HG03571 (cell line): ENCODE data around the gene ZNF777.
"Not testable (repeated sequence)": the region's sequence is repeated elsewhere in the genome, so short reads cannot be mapped to it uniquely, and the experiment has no call there.

Experiments
- ATAC-seq: cut with Tn5 transposase; IDR thresholded peaks from one replicate; pipeline ENCODE4 v1.9.1; 2021; ENCODE audit not compliant: unreplicated experiment

Gene ZNF777

GRCh38 chr7:149460493-149461277, at the start of gene ZNF777:
ZNF777 (minus strand) TSS chr7:149461062; CDS start chr7:149456022, 5,040 bp downstream.
- ATAC-seq = peak; percentile 96

DNA sequence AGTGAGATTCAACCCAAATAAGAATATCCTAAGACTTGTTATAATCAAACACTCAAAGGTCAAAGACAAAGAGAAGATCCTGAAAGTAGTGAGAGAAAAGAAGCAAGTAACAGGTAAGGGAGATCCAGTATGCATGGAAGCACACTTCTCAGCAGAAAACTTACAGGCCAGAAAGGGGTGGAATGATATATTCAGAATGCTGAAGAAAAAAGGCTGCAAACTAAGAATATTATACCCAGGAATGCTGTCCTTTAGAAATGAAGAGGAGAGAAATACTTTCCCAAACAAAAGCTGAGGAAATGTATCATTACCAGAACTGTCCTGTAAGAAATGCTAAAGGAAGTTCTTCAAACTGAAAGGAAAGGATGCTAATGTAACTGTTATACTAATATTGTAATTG, 49.4 kb upstream of the ZNF777 start:
- no peak for ATAC-seq

DNA sequence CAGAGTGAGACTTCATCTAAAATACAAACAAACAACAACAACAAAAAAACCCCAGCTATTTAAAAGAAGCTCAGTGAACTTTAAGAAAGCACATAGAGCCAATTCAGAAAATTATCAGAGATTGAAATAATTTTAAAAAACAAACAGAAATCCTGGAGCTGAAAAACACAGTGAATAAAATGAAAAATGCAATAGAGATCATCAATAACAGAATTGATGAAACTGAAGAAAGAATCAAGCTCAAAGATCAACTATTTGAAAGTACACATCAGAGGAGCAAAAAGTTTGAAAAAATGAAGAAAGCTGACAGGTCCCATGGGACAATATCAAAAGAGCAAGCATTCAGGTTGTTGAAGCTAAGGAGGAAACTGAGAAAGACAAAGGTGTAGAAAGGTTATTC, 48.9 kb upstream of the ZNF777 start:
- ATAC-seq = no peak

DNA sequence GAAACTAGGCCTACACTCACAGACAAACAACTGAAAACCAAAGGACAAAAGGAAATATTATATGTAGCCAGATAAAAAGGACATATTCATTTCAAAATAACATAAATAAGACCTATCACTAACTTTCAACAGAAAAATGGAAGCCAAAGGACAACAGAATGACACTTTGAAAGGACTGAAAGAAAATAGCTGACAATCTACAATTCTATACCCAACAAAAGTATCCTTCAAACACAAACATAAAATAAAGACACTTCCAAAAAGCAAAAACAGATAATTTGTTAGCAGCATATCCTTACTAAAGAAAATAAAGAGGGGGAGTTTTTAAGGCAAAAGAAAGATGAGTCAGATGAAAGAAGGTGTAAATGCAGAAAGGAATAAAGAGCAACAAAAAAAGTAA, 44.7 kb upstream of the ZNF777 start:
- no peak for ATAC-seq

- ATAC-seq = no peak
These were observed 40.8 kb upstream of the ZNF777 start for GRCh38 chr7:149501651-149502050.

DNA sequence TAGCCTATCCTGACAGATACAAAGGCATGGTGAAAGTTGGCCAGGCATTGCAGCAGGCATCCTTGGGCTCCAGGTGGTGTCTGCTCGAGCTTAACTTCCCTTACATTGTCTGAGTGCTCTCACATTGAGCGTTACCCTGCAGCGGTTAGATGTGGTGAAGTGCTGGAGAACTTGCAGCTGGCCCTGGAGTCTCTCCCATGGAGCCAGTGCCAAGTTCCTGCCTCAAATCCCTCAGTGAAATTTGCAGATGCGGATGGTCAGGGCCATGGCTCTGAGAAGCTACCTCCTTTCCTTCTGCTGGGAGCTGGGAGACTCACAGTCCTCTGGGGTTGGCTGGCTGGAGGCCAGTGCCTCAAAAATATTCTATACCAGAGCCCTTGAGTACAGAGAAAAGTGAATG, 40.0 kb upstream of the ZNF777 start:
- no peak for ATAC-seq

GRCh38 chr7:149500201-149500600, 39.3 kb upstream of the ZNF777 start:
- ATAC-seq = no peak

GRCh38 chr7:149498811-149499210, 37.9 kb upstream of the ZNF777 start:
- ATAC-seq = no peak

DNA sequence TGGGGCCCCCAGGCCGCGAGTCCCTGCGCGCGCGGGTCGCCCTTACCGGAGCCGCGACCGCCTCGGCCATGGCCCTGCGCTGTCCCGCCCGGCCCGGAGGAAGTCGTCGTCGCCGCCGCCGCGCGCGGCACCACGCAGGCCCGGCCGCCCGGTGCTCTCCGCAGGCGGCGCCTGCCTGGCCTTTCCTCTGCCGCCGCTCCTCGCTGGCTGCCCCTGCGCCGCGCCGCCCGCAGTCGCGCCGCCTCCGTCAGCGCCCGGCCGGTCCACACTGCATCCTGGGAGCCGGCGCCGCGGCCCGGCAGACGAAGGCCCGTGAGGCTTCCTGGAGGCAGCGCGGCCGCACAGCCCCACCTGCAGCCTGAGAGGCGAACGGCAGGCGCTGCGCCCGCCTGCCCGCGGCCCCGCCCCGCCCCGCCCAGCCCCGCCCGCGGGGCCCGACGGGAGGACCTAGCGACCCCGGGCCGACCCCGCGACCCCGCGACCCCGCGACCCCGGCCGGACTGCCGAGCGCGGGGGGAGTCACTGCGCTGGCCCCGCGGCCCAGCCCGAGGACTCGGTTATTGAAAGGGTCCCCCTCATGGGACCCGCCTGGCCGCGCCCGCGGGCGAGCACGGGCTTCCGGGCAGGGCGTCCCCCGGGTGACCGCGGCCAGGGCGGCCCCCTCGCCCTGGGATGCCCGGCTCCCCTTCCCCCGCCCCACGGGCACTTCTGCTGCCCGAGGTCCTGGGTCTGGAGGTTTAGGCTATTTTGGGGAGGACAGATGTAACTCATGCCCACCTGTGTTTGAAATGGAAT, 36.8 kb upstream of the ZNF777 start, which contains the start of gene ZNF746:
ZNF746 (minus strand) TSS at position 343 of the 795 bp plus-strand sequence; CDS start at position 70, 273 bp downstream.
- ATAC-seq = peak; percentile 98

GRCh38 chr7:149496642-149497391, 36.0 kb upstream of the ZNF777 start:
- ATAC-seq = peak; percentile 29

DNA sequence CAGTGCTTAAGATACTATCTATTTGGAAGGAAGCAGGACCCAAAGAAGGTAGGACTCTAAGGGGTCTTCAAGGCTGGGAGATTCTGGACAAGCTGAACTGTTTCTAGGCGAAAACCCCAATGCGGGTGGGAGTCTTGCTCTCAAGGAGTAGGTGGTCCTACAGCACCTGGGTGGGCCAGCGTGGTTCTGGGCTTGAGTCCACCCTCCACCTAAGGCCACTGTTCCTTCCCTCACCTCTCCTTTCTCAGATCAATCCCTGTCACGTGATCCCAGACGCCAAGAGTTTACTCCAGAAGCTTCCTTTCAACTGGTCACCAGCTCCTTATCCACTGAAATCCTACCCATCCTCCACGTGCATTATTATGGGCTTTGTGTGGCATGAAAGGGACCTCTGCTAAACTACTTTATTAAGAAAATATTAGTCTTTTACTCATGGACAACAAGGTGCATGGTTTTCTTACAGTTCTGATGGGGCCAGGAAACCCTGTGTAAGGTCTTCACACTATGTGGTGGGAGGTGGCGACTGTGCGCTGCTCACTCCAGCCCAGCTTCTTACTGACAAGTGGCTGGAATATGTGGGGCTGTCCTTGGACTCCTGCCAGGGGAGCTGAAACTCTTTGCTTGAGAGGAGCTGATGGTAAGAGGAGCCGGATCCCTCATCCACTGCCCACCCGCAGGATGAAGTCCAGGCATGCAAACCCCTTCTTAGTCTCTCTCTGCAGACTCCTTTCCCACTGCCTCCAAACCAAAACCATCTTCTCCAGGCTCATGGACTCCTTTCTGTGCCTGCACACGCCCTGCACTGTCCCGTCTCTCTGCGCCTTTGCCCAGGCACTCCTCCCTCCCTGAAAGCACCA, 35.2 kb upstream of the ZNF777 start:
- no peak for ATAC-seq

GRCh38 chr7:149494738-149495368, 34.0 kb upstream of the ZNF777 start:
- ATAC-seq = no peak

DNA sequence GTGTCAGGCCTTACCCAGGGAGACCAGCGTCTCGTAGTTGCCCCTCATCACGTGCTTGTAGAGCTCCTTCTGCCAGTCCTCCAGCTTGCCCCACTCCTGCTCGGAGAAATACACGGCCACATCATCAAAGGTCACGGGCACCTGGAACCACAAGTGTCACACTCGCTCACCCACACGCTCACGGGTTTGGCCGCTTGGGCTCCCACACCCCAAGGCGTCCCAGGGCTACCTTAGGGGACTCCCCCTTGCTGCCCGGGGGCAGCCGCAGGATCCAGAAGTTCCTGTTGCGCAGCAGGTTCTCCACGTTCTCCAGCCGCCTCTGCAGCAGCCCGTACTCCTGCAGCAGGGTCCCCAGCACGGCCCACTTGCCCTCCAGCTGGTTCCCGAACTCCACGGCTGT, 33.1 kb upstream of the ZNF777 start:
- not testable (repeated sequence) for ATAC-seq

GRCh38 chr7:149493366-149493765, 32.5 kb upstream of the ZNF777 start:
- ATAC-seq = no peak

DNA sequence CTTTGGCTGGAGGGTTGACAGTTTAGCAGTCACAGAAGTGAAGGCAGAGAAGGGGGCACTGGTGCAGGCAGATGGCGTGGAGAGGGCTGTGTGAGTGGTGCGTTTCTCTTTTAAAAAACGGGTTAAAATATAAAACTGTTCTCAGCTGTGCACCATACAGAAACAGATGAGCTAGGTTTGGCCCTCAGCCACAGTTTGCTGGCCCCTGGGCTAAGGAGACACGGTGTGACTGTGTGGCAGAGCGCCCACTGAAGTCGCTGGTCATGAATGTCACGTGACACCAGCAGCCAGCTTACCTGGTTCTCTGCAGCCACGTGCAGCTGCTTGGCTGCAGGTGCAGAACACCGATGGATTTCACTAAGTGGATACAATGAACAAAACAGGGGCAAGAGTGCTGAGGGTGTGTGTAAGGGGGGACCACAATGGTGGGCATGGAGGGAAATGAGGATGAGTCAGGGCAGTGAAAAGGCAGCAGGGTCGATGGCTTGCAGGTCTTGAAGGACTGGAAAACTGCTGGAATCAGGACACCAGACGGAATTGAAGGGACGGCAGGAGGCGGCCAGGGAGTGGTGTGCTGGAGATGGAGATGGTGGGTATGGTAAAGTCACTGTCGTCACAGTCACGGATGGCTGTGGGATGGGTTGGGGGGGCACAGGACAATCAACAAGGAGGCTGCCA, 29.4 kb upstream of the ZNF777 start:
- ATAC-seq = no peak

- ATAC-seq = no peak
These were observed 28.6 kb upstream of the ZNF777 start for GRCh38 chr7:149489391-149490024.

GRCh38 chr7:149479568-149479967, 18.7 kb upstream of the ZNF777 start:
- ATAC-seq = no peak

GRCh38 chr7:149478754-149479153, 17.9 kb upstream of the ZNF777 start:
- no peak for ATAC-seq
